Measurements from ENCODE around the gene ZDHHC4. TPM values are rescaled to one million over a fixed set of nuclear protein-coding genes. Genes with fewer than 3 reads are reported as not detected.
"Not testable (repeated sequence)": the region's sequence is repeated elsewhere in the genome, so short reads cannot be mapped to it uniquely, and the experiment has no call there.

Gene ZDHHC4
- total RNA-seq, 2 experiments from 2014 or later = 29.3 to 35.7 TPM

GRCh38 chr7:6630007-6630849 is 53.0 kb downstream of the ZDHHC4 start:
- H3K4me1 Mint-ChIP-seq (ENCODE audit: low read depth) = peaks cover 8% of the 10 kb centered on the region
- ChIA-PET CTCF (interaction anchor here (1.3 kb wide), 1 partner anchor 114 kb away, joined by 3 read pairs; no protein-coding TSS in a partner anchor), POLR2A (no interaction called here)
- no peaks in the 10 kb centered on the region for H3K27me3 Mint-ChIP-seq (ENCODE audit: low read depth)
- no peaks in the 10 kb centered on the region for H3K36me3 Mint-ChIP-seq (ENCODE audit: low read depth)
- no peak overlapping the region for H3K4me3 Mint-ChIP-seq
- DNase-seq (no peak), ATAC-seq (no peak)
- H3K9me3 Mint-ChIP-seq (ENCODE audit: insufficient read depth) = no peaks in the 10 kb centered on the region
- H3K27ac Mint-ChIP-seq = no peak overlapping the region

GRCh38 chr7:6631605-6632004 is 54.4 kb downstream of the ZDHHC4 start:
- POLR2A ChIA-PET = interaction anchor here (1.4 kb wide), 1 partner anchor 55 kb away, joined by 3 read pairs; the partner anchor contains the start of gene ZDHHC4
- Mint-ChIP-seq H3K27ac (no peak overlapping the region), H3K27me3 (ENCODE audit: low read depth) (no peaks in the 10 kb centered on the region), H3K4me3 (no peak overlapping the region), H3K36me3 (ENCODE audit: low read depth) (no peaks in the 10 kb centered on the region), H3K4me1 (ENCODE audit: low read depth) (peaks cover 15% of the 10 kb centered on the region), H3K9me3 (ENCODE audit: insufficient read depth) (no peaks in the 10 kb centered on the region)
- DNase-seq = no peak
- no peak for ATAC-seq
- CTCF ChIA-PET = interaction anchor here (1.3 kb wide), 1 partner anchor 115 kb away, joined by 3 read pairs; no protein-coding TSS in a partner anchor

- H3K4me3 Mint-ChIP-seq = no peak overlapping the region
- H3K27ac Mint-ChIP-seq = no peak overlapping the region
- ATAC-seq (no peak), DNase-seq (no peak)
- no peaks in the 10 kb centered on the region for H3K9me3 Mint-ChIP-seq (ENCODE audit: insufficient read depth)
- CTCF ChIA-PET = no interaction called here
- peaks cover 28% of the 10 kb centered on the region for H3K4me1 Mint-ChIP-seq (ENCODE audit: low read depth)
- POLR2A ChIA-PET = no interaction called here
- H3K36me3 Mint-ChIP-seq (ENCODE audit: low read depth) = peaks cover 8% of the 10 kb centered on the region
- H3K27me3 Mint-ChIP-seq (ENCODE audit: low read depth) = no peaks in the 10 kb centered on the region
These were observed 56.8 kb downstream of the ZDHHC4 start for GRCh38 chr7:6634021-6634420.

GRCh38 chr7:6634971-6635370 is 57.7 kb downstream of the ZDHHC4 start:
- CTCF ChIA-PET; POLR2A ChIA-PET; H3K27ac Mint-ChIP-seq; H3K9me3 Mint-ChIP-seq (ENCODE audit: insufficient read depth); H3K27me3 Mint-ChIP-seq (ENCODE audit: low read depth); ATAC-seq; DNase-seq: not testable (repeated sequence)
- H3K4me1 Mint-ChIP-seq (ENCODE audit: low read depth) = peaks cover 37% of the 10 kb centered on the region
- H3K36me3 Mint-ChIP-seq (ENCODE audit: low read depth) = peaks cover 17% of the 10 kb centered on the region
- peak overlapping the region; percentile 76 for H3K4me3 Mint-ChIP-seq

- Mint-ChIP-seq H3K4me3 (peak within 1 kb of the TSS; percentile 93), H3K27me3 (ENCODE audit: low read depth) (no peaks in the 10 kb centered on the region), H3K36me3 (ENCODE audit: low read depth) (peaks cover 31% of the 10 kb centered on the region), H3K9me3 (ENCODE audit: insufficient read depth) (no peaks in the 10 kb centered on the region), H3K4me1 (ENCODE audit: low read depth) (peaks cover 41% of the 10 kb centered on the region), H3K27ac (peak within 1 kb of the TSS; percentile 87)
- ChIA-PET POLR2A (interaction anchor here (0.5 to 1.0 kb wide), 2 partner anchors 11 to 14 kb away, joined by 3 read pairs; no protein-coding TSS in a partner anchor), CTCF (interaction anchor here (1.6 kb wide), 1 partner anchor 15 kb away, joined by 4 read pairs; no protein-coding TSS in a partner anchor)
- DNase-seq = peak; percentile 64
- peak; percentile 80 for ATAC-seq
These were observed 59.7 kb downstream of the ZDHHC4 start, which contains the start of gene ZNF316 for GRCh38 chr7:6636741-6637543. Gene ZNF316, plus strand, starts transcription at chr7:6637318. Its CDS starts 5,092 bp downstream, at chr7:6642410.

GRCh38 chr7:6637544-6638229 is 60.4 kb downstream of the ZDHHC4 start:
- peaks cover 34% of the 10 kb centered on the region for H3K36me3 Mint-ChIP-seq (ENCODE audit: low read depth)
- H3K4me3 Mint-ChIP-seq = peak overlapping the region; percentile 93
- peaks cover 41% of the 10 kb centered on the region for H3K4me1 Mint-ChIP-seq (ENCODE audit: low read depth)
- no peaks in the 10 kb centered on the region for H3K9me3 Mint-ChIP-seq (ENCODE audit: insufficient read depth)
- POLR2A ChIA-PET = interaction anchor here (0.5 kb wide), 1 partner anchor 14 kb away, joined by 3 read pairs; no protein-coding TSS in a partner anchor
- peak; percentile 86 for ATAC-seq
- H3K27me3 Mint-ChIP-seq (ENCODE audit: low read depth) = no peaks in the 10 kb centered on the region
- CTCF ChIA-PET = interaction anchor here (1.0 kb wide), 1 partner anchor 47 kb away, joined by 4 read pairs; the partner anchor contains the start of gene INTS15
- peak; percentile 72 for DNase-seq
- H3K27ac Mint-ChIP-seq = peak overlapping the region; percentile 87

Other genes starting within 250 kb of the ZDHHC4 start
- 10 to 100 TPM; 11.6 to 16.7 TPM for gene FAM220A, start 228.5 kb upstream of the ZDHHC4 start, total RNA-seq
- 100 to 1,000 TPM; 182 to 186 TPM for gene RAC1, start 202.9 kb upstream of the ZDHHC4 start, total RNA-seq
- 10 to 100 TPM; 25.1 to 28.5 TPM for gene DAGLB, start 129.5 kb upstream of the ZDHHC4 start, total RNA-seq
- 10 to 100 TPM; 60.3 to 61.9 TPM for gene KDELR2, start 93.3 kb upstream of the ZDHHC4 start, total RNA-seq
- under 1 TPM in 1 of 2 experiments, not detected in 1; 0.21 TPM for gene GRID2IP, start 26.0 kb upstream of the ZDHHC4 start, total RNA-seq
- gene INTS15, start 12.6 kb downstream of the ZDHHC4 start, total RNA-seq = 10 to 100 TPM; 40.9 to 42.7 TPM
- 1 to 10 TPM in 1 of 2 experiments, under 1 TPM in 1; 0.78 to 1.0 TPM for gene ZNF853, start 38.2 kb downstream of the ZDHHC4 start, total RNA-seq
- 10 to 100 TPM; 24.2 to 26.8 TPM for gene ZNF316, start 59.9 kb downstream of the ZDHHC4 start, total RNA-seq
- gene ZNF12, start 129.5 kb downstream of the ZDHHC4 start, total RNA-seq = 10 to 100 TPM; 20.1 to 23.1 TPM
- 1 to 10 TPM in 1 of 2 experiments, under 1 TPM in 1; 0.63 to 1.1 TPM for gene RSPH10B2, start 176.6 kb downstream of the ZDHHC4 start, total RNA-seq
- 10 to 100 TPM; 69.8 to 70.0 TPM for gene CCZ1B, start 248.8 kb downstream of the ZDHHC4 start, total RNA-seq

All from activated CD8-positive, alpha-beta T cell treated with anti-CD3 and anti-CD28 coated beads, Interleukin-2, amount 10 ng/mL, durations not matched to agents 7 days and 5 days (primary cell).